ENCODE measurements around the gene GLIPR1L1.

GLIPR1L1 gene

DNA sequence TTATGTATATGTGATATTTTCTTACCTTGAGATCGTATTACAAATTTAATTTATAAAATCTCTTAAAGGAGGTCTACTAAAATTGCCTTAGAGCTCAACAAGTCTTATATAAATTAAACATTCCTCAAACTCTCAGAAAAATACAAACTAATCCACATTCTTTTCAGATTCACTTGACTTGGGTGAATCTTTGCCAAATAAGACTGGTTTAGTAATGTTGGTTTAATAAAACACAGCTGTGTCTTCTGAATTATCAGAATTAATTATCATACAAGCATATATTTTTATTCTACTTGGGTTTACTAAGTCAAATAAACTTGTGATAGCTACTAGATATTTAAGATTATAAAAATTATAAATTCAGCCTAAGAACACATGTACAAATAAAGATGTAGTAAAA is 69.8 kb downstream of the GLIPR1L1 start:
- no peak for TF ChIP-seq FOXA1 (IDR thresholded peaks at IDR 0.05)
- TF ChIP-seq ELF4 (IDR thresholded peaks at IDR 0.05) = no peak
- no peak for TF ChIP-seq NFRKB (IDR thresholded peaks at IDR 0.05)
- TF ChIP-seq BHLHE40 (IDR thresholded peaks at IDR 0.05; ENCODE audit: borderline replicate concordance) = no peak
- TF ChIP-seq HDGF (IDR thresholded peaks at IDR 0.05; ENCODE audit: borderline replicate concordance) = no peak
- TF ChIP-seq ZNF384 (IDR thresholded peaks at IDR 0.05) = no peak
- no peak for TF ChIP-seq SUZ12 (IDR thresholded peaks at IDR 0.05)
- no peak for TF ChIP-seq SP1 (IDR thresholded peaks at IDR 0.05)
- TF ChIP-seq LEF1 (IDR thresholded peaks at IDR 0.05; ENCODE audit: borderline replicate concordance) = no peak
- no peak for TF ChIP-seq TARDBP (IDR thresholded peaks at IDR 0.05)
- TF ChIP-seq, protein P1, sequence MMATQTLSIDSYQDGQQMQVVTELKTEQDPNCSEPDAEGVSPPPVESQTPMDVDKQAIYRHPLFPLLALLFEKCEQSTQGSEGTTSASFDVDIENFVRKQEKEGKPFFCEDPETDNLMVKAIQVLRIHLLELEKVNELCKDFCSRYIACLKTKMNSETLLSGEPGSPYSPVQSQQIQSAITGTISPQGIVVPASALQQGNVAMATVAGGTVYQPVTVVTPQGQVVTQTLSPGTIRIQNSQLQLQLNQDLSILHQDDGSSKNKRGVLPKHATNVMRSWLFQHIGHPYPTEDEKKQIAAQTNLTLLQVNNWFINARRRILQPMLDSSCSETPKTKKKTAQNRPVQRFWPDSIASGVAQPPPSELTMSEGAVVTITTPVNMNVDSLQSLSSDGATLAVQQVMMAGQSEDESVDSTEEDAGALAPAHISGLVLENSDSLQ (IDR thresholded peaks at IDR 0.05) = no peak
- no peak for TF ChIP-seq L3MBTL2 (conservative IDR thresholded peaks at IDR 0.05)
- TF ChIP-seq CTBP1 (IDR thresholded peaks at IDR 0.05; ENCODE audit: borderline replicate concordance) = no peak
- no peak for TF ChIP-seq FOXM1 (IDR thresholded peaks at IDR 0.05; ENCODE audit: borderline replicate concordance)
- no peak for TF ChIP-seq ARNT (IDR thresholded peaks at IDR 0.05)
- TF ChIP-seq FOXK2 (IDR thresholded peaks at IDR 0.05) = no peak
- ChIA-PET CTCF (no interaction called here), POLR2A (no interaction called here)
- DNase-seq (ENCODE audit: extremely low spot score) = no peak

DNA sequence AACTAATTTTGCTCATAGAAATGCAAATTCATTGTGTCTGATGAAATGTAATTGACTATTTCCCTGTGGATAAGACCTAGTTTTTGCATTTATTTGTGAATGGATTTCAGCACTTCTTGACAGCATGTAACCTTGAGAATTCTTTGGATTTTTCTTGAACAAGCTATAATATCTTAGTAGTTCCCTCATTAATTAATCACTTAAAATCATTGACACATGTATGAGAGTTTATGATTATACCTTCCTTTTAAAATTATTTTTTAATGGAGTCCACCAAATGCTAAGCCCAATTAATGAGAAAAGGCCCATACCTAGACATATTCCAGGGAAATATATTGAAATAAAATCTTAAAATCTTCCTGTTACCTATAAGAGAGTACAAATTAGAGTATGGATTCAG is 73.2 kb downstream of the GLIPR1L1 start:
- ChIA-PET POLR2A (interaction anchor here (1.3 kb wide), 1 partner anchor 17 kb away, joined by 4 read pairs; the partner anchor contains the start of gene GLIPR1L2), CTCF (no interaction called here)
- no peak for DNase-seq (ENCODE audit: extremely low spot score)
- TF ChIP-seq LEF1 (IDR thresholded peaks at IDR 0.05; ENCODE audit: borderline replicate concordance) = no peak
- no peak for TF ChIP-seq FOXM1 (IDR thresholded peaks at IDR 0.05; ENCODE audit: borderline replicate concordance)
- no peak for TF ChIP-seq ZNF384 (IDR thresholded peaks at IDR 0.05)
- TF ChIP-seq HDGF (IDR thresholded peaks at IDR 0.05; ENCODE audit: borderline replicate concordance) = no peak
- TF ChIP-seq L3MBTL2 (conservative IDR thresholded peaks at IDR 0.05) = no peak
- TF ChIP-seq TARDBP (IDR thresholded peaks at IDR 0.05) = no peak
- no peak for TF ChIP-seq NFRKB (IDR thresholded peaks at IDR 0.05)
- TF ChIP-seq, protein P1 (IDR thresholded peaks at IDR 0.05) = no peak

DNA sequence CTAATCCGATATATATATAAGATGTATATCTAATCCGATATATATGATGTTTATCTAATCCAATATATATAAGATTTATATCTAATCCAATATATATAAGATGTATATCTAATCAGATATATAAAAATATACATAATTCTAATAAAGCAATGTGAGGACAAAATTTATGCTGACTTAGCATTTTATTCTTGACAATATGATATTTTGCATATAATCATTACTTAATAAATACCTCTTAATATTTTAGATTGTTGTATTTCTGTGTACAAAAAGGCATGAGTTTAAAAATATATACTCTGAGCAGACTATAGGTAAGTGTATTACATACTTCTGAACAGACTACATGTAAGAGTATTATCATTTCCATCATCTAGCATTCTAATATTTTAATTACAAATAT is 75.4 kb downstream of the GLIPR1L1 start:
- ChIA-PET CTCF (no interaction called here), POLR2A (no interaction called here)
- no peak for DNase-seq (ENCODE audit: extremely low spot score)
- no peak for TF ChIP-seq ZNF384 (IDR thresholded peaks at IDR 0.05)
- TF ChIP-seq FOXK2 (IDR thresholded peaks at IDR 0.05) = no peak
- TF ChIP-seq CTBP1 (IDR thresholded peaks at IDR 0.05; ENCODE audit: borderline replicate concordance) = no peak
- TF ChIP-seq SP1 (IDR thresholded peaks at IDR 0.05) = no peak

DNA sequence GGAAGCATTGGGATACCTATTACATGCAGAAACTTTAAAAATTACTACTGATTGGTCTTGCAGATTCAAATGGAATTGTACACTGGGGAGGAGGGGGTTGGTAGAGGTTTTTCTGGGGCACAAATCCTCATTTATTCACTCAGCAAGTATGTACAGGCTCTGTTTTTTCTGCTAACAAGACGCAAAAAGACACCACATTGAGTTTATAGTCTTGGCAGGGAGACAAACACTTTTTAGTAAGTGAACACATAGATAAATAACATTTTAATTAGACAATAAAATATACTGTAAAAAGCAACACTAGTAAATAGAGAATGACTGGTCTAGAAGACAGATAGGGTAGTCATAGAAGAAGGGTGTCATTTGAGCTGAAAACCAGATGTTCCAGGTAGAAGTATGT is 80.2 kb downstream of the GLIPR1L1 start:
- TF ChIP-seq LEF1 (IDR thresholded peaks at IDR 0.05; ENCODE audit: borderline replicate concordance) (no peak), ELF4 (IDR thresholded peaks at IDR 0.05) (no peak), TARDBP (IDR thresholded peaks at IDR 0.05) (no peak)
- DNase-seq (ENCODE audit: extremely low spot score) = no peak
- ChIA-PET CTCF (no interaction called here), POLR2A (no interaction called here)

DNA sequence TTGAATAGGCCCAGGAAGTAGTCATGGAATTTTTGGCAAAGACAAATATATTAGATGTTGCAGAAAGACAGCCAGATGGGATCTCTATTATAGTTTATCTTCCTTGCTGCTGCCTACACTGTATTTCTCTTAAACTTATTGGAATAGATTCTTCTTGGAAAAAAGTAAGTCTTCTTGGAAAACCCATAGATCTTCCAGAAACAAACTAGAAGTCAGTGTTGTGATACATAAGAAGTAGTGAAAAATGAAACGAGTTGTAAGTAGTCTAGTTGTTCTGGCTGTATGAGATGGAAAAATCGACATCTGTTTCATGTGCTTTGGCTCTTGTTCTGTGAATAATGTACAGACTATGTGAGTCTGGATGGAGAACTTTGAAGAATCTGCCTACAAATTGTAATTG is 85.4 kb downstream of the GLIPR1L1 start:
- TF ChIP-seq FOXK2 (IDR thresholded peaks at IDR 0.05) = no peak
- TF ChIP-seq TARDBP (IDR thresholded peaks at IDR 0.05) = no peak
- no peak for TF ChIP-seq ARNT (IDR thresholded peaks at IDR 0.05)
- no peak for TF ChIP-seq FOXA1 (IDR thresholded peaks at IDR 0.05)
- TF ChIP-seq NFRKB (IDR thresholded peaks at IDR 0.05) = no peak
- no peak for TF ChIP-seq LEF1 (IDR thresholded peaks at IDR 0.05; ENCODE audit: borderline replicate concordance)
- TF ChIP-seq SP1 (IDR thresholded peaks at IDR 0.05) = no peak
- TF ChIP-seq ZNF384 (IDR thresholded peaks at IDR 0.05) = no peak
- no peak for TF ChIP-seq SUZ12 (IDR thresholded peaks at IDR 0.05)
- TF ChIP-seq, protein P1 (IDR thresholded peaks at IDR 0.05) = no peak
- no peak for TF ChIP-seq CTBP1 (IDR thresholded peaks at IDR 0.05; ENCODE audit: borderline replicate concordance)
- POLR2A ChIA-PET = no interaction called here
- CTCF ChIA-PET = no interaction called here
- no peak for DNase-seq (ENCODE audit: extremely low spot score)
